Measurements from ENCODE around the gene SLC9A8.
"Not testable (repeated sequence)": the region's sequence is repeated elsewhere in the genome, so short reads cannot be mapped to it uniquely, and the experiment has no call there.

Gene SLC9A8

DNA sequence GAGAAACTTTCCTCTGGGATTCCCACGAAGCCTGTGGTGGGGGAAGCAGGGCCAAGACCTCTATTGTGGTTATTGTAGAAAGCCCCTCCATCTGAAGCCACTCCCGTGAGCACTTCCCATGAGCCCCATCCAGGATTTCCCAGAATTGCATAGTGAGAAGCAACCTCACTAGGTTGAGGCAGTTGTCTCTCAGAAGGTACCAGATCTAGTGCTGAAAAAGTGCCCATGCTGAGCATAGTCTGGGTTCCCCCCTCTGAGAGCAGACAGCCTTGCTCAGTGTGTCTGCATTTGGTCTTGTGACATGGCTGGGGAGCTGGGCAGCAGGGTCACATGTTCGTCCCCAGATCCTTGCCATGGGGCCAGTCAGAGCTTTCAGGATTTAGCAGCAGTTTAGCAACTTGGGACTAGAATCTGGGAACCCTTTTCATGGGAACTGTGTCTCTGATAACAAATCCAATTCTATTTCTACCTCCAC, 38.6 kb downstream of the SLC9A8 start:
- DNase-seq (ENCODE audit: low read depth) = no peak

DNA sequence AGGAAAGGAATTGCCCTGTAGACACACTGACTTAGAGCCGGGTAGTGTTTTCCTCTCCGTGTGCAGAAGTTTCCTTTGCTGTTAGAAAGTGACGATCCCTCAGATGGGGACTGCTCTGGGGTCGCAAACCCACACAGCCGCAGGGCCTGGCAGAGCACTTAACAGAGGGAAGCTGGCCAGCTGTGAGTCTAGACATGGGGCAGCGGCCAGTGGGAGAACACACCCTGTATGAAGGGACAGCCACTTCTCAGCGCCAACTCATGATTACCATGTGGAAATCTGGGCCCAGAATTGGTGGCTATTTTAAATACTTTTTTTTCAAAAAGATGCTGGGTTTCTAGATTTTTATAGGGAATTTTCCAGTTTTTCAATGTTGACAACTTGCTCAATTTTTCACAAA, 39.4 kb downstream of the SLC9A8 start:
- DNase-seq (ENCODE audit: low read depth) = no peak

- no peak for DNase-seq (ENCODE audit: low read depth)
These were observed 40.0 kb downstream of the SLC9A8 start for GRCh38 chr20:49852522-49853080.

DNA sequence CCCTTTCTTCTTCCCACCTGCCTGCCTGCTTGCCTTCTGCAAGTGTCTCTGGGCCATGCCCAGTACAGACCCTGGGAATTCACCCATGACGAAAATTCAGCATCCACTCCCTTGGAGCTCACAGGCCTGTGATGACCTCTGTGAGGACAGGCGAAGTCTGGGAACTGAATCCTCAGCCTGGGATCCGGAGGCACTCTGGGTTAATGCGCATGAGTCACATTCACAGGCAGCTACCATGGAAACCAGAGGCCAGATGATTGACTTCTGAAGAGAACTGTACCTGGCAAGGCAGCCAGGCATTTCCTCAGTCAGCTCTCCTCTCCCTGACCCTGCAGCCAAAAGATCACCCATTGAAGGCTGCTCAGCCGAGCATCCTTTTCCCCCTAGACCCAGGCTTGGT, 41.0 kb downstream of the SLC9A8 start:
- DNase-seq (ENCODE audit: low read depth) = no peak

GRCh38 chr20:49854190-49854875, 41.7 kb downstream of the SLC9A8 start:
- DNase-seq (ENCODE audit: low read depth) = no peak

- DNase-seq (ENCODE audit: low read depth) = no peak
These were observed 44.3 kb downstream of the SLC9A8 start for GRCh38 chr20:49856904-49857303.

DNA sequence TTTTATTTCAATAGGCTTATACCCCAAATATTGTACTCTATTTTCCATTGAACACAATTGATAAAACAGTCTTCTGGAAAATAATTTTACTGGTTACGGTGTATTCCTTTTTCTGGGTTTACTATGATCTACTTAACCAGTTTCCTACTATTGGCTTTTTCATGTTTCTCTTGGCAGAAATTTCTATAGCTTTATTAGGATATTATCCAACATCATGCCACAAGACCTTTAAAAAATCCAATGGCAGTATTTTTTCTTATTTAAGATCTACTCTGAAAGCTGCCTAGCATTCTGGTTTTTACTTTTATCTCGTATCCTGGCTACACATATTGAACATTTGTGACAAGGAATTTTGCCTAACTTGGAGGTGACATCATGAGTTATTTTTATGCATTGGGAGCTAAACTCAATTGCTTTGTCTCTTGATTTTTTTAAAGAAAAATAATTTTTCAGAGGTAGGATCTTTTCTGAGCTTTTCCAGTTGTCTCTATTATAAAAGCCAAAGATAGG, 45.5 kb downstream of the SLC9A8 start:
- no peak for DNase-seq (ENCODE audit: low read depth)

GRCh38 chr20:49859011-49859410, 46.4 kb downstream of the SLC9A8 start:
- DNase-seq (ENCODE audit: low read depth) = no peak

GRCh38 chr20:49859807-49860206, 47.2 kb downstream of the SLC9A8 start:
- no peak for DNase-seq (ENCODE audit: low read depth)

DNA sequence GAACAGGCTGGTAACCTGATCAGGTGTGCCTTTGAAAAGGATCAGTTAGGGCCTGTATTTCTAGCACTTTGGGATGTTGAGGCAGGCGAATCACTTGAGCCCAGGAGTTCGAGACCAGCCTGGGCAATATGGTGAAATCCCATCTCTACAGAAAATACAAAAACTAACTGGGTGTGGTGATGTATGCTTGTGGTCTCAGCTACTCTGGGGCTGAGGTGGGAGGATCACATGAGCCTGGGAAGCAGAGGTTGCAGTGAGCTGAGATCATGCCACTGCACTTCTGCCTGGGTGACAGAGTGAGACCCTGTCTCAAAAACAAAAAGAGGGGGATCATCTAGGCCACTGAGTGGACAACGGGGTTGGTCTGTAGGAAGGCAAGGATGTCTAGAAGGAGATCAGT, 48.6 kb downstream of the SLC9A8 start:
- not testable (repeated sequence) for DNase-seq (ENCODE audit: low read depth)

- DNase-seq (ENCODE audit: low read depth) = no peak
These were observed 50.1 kb downstream of the SLC9A8 start for GRCh38 chr20:49862607-49863200.

DNA sequence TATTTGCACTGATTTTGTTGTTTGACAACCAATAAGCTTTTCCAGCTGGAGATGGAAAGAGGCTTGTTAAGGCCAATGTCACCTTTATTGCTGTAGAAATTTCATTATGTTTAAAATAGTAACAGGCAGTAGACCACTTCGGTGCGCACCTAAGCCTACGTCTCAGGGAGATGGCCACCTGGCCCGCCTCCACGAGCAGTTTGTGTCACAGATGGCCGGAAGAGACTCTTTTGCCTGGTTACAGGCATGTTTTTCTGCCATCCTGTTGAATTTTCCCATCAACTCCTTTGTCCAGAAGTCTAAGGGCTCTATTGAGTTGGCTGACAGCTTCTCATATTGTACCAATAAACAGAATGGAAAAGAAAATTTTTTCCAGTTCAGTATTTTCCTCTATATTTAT, 51.0 kb downstream of the SLC9A8 start:
- no peak for DNase-seq (ENCODE audit: low read depth)

GRCh38 chr20:49865559-49865958, 52.9 kb downstream of the SLC9A8 start:
- no peak for DNase-seq (ENCODE audit: low read depth)

DNA sequence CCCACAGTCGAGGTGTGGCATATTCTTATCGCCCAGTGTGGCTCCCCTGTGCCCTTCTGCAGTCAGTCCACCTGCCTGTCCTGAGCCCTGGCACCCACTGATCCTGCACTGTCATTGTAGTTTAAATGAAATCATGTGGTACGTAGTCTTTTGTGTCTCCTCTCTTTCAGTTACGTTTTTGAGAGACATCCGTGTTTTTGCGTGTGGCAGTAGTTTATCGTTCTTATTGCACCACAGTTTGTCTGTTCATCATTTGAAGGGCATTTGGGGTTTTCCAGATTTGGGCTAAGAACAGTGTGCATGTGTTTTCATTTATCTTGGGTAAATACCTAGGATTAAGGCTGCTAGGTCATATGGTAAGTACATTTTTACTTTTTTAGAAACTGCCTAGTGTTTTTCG, 53.4 kb downstream of the SLC9A8 start:
- no peak for DNase-seq (ENCODE audit: low read depth)

GRCh38 chr20:49867453-49868215, 55.0 kb downstream of the SLC9A8 start:
- no peak for DNase-seq (ENCODE audit: low read depth)

GRCh38 chr20:49868538-49868937, 55.9 kb downstream of the SLC9A8 start:
- no peak for DNase-seq (ENCODE audit: low read depth)

DNA sequence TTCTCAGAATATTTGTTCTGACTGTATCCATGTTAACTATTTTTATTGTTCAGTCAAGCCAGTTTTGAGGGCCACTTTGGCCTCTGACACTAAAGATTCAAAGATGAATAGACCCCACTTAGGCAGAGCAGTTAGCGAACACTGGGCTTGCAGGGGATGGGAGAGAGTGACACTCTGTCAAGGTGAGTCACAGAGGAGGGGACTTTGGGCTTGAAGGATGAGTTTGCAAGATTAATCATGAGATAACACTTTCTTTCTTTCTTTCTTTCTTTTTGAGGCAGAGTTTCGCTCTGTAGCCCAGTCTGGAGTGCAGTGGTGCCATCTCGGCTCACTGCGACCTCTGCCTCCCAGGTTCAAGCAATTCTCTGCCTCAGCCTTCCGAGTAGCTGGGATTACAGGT, 56.3 kb downstream of the SLC9A8 start:
- no peak for DNase-seq (ENCODE audit: low read depth)

DNA sequence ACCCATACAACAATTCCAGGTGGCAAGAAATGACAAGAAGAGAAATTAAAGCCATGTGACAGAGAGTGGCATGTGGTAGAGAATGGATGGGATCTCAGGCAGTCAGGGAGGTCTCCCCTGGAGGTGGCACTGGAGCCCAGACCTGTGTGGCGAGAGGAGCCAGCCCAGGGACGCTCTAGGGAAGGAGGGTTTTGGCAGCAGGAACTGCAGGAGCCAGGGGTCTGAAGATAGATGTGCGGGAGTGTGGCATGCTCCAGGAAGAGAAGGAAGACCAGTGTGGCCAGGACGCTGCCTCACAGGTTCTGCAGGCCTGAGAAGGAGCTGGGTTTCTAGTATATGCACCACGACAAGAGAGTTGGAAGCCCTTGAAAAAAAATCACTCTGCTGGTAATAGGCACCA, 57.6 kb downstream of the SLC9A8 start:
- no peak for DNase-seq (ENCODE audit: low read depth)

DNA sequence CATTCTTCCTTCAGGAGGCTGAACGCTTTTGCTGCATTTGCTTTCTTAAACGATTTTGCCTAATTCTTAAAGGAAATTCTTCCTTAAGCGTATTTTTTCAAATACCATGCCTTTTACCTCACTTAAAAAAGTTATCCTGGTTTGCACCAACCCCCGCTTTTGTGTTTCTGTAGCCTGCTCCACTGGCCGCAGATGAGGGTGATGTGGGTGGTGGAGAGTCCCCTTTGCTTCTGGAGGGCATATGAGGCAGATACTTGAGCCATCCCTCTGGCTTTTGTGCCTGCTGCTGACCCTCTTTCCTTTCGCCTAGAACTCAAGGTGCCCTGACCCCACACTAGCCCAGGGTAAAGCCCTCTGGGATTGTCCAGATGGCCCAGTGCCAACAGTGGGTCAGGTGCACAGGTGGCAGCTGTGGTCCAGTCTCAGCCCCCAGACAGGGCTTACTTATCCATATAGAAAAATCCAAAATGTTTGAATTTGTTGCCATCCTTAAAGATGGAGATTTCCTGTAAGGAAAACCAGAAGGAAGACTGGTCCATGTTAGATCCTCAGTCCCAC, 58.8 kb downstream of the SLC9A8 start:
- no peak for DNase-seq (ENCODE audit: low read depth)

- no peak for DNase-seq (ENCODE audit: low read depth)
These were observed 59.4 kb downstream of the SLC9A8 start for GRCh38 chr20:49872056-49872455.

GRCh38 chr20:49874696-49875095, 62.1 kb downstream of the SLC9A8 start:
- DNase-seq (ENCODE audit: low read depth) = no peak

DNA sequence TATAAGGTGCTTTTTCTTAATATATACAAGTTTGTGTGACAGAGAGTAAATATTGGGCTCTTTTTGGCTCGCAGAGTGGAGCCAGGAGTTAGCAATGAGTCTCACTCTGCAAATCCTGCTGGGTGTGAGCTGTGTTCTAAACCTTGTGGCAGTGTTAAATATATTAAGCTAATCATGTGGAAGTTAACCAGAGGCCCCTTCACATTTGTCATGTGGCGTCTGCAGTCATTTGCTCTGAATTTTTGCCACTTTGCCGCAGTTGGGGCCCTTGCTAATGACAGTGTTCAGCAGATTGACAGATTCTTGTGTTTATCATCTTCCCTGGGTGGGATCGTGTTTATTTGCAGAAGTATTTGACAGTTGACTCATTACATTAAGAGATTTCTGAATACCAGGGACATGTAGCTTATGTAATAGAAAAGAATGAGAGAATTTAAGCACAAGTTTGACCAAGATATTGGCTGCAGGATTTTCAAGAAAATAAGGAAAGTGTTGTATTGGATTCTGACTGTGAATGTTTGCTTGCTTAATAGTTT, 64.8 kb downstream of the SLC9A8 start:
- no peak for DNase-seq (ENCODE audit: low read depth)

All from stimulated activated CD8-positive, alpha-beta memory T cell treated with anti-CD3 and anti-CD28 coated beads, Interleukin-12 subunit alpha, Interleukin-12 subunit beta, amount 100 ng/mL, for 4 hours (primary cell).